HepG2 (cell line): ENCODE measurements around the gene SLX9. TPM values are rescaled to one million over a fixed set of nuclear protein-coding genes. Genes with fewer than 3 reads are reported as not detected.
A peak's percentile ranks its signal among the peaks of the same experiment; 100 is the strongest.

Source experiments
- ETV6 ChIP-seq: sonication (generic); formaldehyde crosslinking; conservative IDR thresholded peaks from 2 replicates; pipeline ENCODE4 v1.4.0; 2020; ENCODE audit warnings: missing genetic modification reagents
- FOSL2 ChIP-seq: sonication (generic); formaldehyde crosslinking; IDR thresholded peaks from 2 replicates; pipeline ENCODE4 v1.4.0; 2020; ENCODE audit warnings: missing genetic modification reagents
- HDAC1 ChIP-seq: sonication (generic); formaldehyde crosslinking; IDR thresholded peaks from 2 replicates; pipeline ENCODE4 v1.5.1; 2020; ENCODE audit warnings: mild to moderate bottlenecking, missing genetic modification reagents
- KAT8 ChIP-seq: IDR thresholded peaks from 2 replicates; pipeline ENCODE4 v1.6.1; 2016; ENCODE audit warnings: missing genetic modification reagents, missing compliant biosample characterization
- KDM2A ChIP-seq: sonication (generic); formaldehyde crosslinking; IDR thresholded peaks from 2 replicates; pipeline ENCODE4 v1.4.0; 2020; ENCODE audit warnings: low read depth, missing genetic modification reagents, borderline replicate concordance
- KDM5A ChIP-seq: fragments of 200-600 bp; sonication (generic); IDR thresholded peaks from 2 replicates; pipeline ENCODE4 v1.7.0; 2018; ENCODE audit warnings: antibody characterized with exemption, mild to moderate bottlenecking, low read length, borderline replicate concordance
- MIXL1 ChIP-seq: IDR thresholded peaks from 2 replicates; pipeline ENCODE4 v1.6.1; 2016
- ZBTB34 ChIP-seq: sonication (generic); formaldehyde crosslinking; IDR thresholded peaks from 2 replicates; pipeline ENCODE4 v1.8.0; 2022; ENCODE audit warnings: mild to moderate bottlenecking, missing genetic modification reagents
- ZMYM3 ChIP-seq: sonication (generic); formaldehyde crosslinking; IDR thresholded peaks from 2 replicates; pipeline ENCODE4 v1.5.1; 2020; ENCODE audit warnings: mild to moderate bottlenecking, missing genetic modification reagents
- ZNF18 ChIP-seq: sonication (generic); formaldehyde crosslinking; IDR thresholded peaks from 2 replicates; pipeline ENCODE4 v1.8.0; 2022; ENCODE audit warnings: mild to moderate bottlenecking, missing genetic modification reagents; ENCODE audit not compliant: insufficient replicate concordance
- polyA plus RNA-seq, 8 experiments: library from polyadenylated mRNA; depleted of rRNA in 3 of 8; stranded (reverse) in 7 of 8; unstranded in 1 of 8; fragments of >200 nt; fragmentation: Illumina TruSeq in 4 of 8; extraction: Trizol in 4 of 8; gene quantifications; 2 replicates each; pipeline versions ENCODE4 v1.2.1 to v1.2.3, GENCODE V29; 2011 to 2016; ENCODE audit warnings: low read depth in 4 of 8, missing spikeins in 1 of 8, mixed read lengths in 1 of 8; ENCODE audit not compliant: insufficient read depth in 1 of 8
- total RNA-seq, 5 experiments: library from RNA; depleted of rRNA; stranded (reverse); fragments of >200 nt; fragmentation: Illumina TruSeq; extraction: Trizol; gene quantifications; 2 replicates each; pipeline ENCODE4 v1.2.3, GENCODE V29; 2016; ENCODE audit warnings: low read depth in 1 of 5
- TF ChIP-seq, protein P1 (sequence below): sonication (generic); formaldehyde crosslinking; IDR thresholded peaks from 2 replicates; pipeline ENCODE4 v1.4.0; 2020; ENCODE audit warnings: missing genetic modification reagents, borderline replicate concordance
- TF ChIP-seq, protein P2 (sequence below): sonication (generic); formaldehyde crosslinking; IDR thresholded peaks from 2 replicates; pipeline ENCODE4 v1.4.0; 2020; ENCODE audit warnings: missing genetic modification reagents
- TF ChIP-seq, protein P3 (sequence below): IDR thresholded peaks from 2 replicates; pipeline ENCODE4 v1.6.1; 2016
- TF ChIP-seq, protein P4 (sequence below): IDR thresholded peaks from 2 replicates; pipeline ENCODE4 v1.6.1; 2012; ENCODE audit warnings: low read depth, low read length, improper control_type of control experiment

The SLX9 gene
- total and polyA plus RNA-seq, 2 of the 13 experiments (the other 11 are each of a cell fraction or from before 2014, with no cell fraction given): 21.0 to 47.1 TPM

GRCh38 chr21:45013260-45013841 lies 73.5 kb downstream of the SLX9 start (continued):
- TF ChIP-seq, protein P1, sequence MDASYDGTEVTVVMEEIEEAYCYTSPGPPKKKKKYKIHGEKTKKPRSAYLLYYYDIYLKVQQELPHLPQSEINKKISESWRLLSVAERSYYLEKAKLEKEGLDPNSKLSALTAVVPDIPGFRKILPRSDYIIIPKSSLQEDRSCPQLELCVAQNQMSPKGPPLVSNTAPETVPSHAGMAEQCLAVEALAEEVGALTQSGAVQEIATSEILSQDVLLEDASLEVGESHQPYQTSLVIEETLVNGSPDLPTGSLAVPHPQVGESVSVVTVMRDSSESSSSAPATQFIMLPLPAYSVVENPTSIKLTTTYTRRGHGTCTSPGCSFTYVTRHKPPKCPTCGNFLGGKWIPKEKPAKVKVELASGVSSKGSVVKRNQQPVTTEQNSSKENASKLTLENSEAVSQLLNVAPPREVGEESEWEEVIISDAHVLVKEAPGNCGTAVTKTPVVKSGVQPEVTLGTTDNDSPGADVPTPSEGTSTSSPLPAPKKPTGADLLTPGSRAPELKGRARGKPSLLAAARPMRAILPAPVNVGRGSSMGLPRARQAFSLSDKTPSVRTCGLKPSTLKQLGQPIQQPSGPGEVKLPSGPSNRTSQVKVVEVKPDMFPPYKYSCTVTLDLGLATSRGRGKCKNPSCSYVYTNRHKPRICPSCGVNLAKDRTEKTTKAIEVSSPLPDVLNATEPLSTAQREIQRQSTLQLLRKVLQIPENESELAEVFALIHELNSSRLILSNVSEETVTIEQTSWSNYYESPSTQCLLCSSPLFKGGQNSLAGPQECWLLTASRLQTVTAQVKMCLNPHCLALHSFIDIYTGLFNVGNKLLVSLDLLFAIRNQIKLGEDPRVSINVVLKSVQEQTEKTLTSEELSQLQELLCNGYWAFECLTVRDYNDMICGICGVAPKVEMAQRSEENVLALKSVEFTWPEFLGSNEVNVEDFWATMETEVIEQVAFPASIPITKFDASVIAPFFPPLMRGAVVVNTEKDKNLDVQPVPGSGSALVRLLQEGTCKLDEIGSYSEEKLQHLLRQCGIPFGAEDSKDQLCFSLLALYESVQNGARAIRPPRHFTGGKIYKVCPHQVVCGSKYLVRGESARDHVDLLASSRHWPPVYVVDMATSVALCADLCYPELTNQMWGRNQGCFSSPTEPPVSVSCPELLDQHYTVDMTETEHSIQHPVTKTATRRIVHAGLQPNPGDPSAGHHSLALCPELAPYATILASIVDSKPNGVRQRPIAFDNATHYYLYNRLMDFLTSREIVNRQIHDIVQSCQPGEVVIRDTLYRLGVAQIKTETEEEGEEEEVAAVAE (CRISPR knock-in tag): no peak
- TF ChIP-seq MIXL1 (peak; percentile 60), KDM2A (CRISPR knock-in tag) (peak; percentile 73), ETV6 (no peak; the same call in 1 of the 2 replicates), FOSL2 (peak; percentile 76), ZBTB34 (CRISPR knock-in tag) (no peak), HDAC1 (CRISPR knock-in tag) (peak; percentile 92), KAT8 (CRISPR knock-in tag) (0 out of 2 replicates have a peak, but pooled peaks have one; percentile 25), ZNF18 (peak; percentile 87), ZMYM3 (peak; percentile 74), KDM5A (no peak)
- TF ChIP-seq, protein P2, sequence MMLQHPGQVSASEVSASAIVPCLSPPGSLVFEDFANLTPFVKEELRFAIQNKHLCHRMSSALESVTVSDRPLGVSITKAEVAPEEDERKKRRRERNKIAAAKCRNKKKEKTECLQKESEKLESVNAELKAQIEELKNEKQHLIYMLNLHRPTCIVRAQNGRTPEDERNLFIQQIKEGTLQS (CRISPR knock-in tag): peak; percentile 75
- TF ChIP-seq, protein P3, sequence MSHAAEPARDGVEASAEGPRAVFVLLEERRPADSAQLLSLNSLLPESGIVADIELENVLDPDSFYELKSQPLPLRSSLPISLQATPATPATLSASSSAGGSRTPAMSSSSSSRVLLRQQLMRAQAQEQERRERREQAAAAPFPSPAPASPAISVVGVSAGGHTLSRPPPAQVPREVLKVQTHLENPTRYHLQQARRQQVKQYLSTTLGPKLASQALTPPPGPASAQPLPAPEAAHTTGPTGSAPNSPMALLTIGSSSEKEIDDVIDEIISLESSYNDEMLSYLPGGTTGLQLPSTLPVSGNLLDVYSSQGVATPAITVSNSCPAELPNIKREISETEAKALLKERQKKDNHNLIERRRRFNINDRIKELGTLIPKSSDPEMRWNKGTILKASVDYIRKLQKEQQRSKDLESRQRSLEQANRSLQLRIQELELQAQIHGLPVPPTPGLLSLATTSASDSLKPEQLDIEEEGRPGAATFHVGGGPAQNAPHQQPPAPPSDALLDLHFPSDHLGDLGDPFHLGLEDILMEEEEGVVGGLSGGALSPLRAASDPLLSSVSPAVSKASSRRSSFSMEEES (CRISPR knock-in tag): peak; percentile 66
- TF ChIP-seq, protein P4, sequence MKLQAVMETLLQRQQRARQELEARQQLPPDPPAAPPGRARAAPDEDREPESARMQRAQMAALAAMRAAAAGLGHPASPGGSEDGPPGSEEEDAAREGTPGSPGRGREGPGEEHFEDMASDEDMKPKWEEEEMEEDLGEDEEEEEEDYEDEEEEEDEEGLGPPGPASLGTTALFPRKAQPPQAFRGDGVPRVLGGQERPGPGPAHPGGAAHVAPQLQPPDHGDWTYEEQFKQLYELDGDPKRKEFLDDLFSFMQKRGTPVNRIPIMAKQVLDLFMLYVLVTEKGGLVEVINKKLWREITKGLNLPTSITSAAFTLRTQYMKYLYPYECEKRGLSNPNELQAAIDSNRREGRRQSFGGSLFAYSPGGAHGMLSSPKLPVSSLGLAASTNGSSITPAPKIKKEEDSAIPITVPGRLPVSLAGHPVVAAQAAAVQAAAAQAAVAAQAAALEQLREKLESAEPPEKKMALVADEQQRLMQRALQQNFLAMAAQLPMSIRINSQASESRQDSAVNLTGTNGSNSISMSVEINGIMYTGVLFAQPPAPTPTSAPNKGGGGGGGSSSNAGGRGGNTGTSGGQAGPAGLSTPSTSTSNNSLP: no peak
